Measurements from ENCODE around the gene PPFIA1.

Gene PPFIA1

GRCh38 chr11:70414341-70415100 lies 144.0 kb downstream of the PPFIA1 start:
- Histone ChIP-seq H3K9me3 (no peaks in the 10 kb centered on the region), H3K27ac (no peak overlapping the region), H3K36me3 (no peaks in the 10 kb centered on the region), H3K4me1 (ENCODE audit: control insufficient read depth in 1 of 2, insufficient read depth in 1 of 2, low read depth in 1 of 2, low read length in 1 of 2) (peaks cover 14 to 16% of the 10 kb centered on the region in 2 experiments), H3K27me3 (peaks cover 92% of the 10 kb centered on the region), H3K4me3 (ENCODE audit: low read depth in 1 of 2, low read length in 1 of 2) (no peak overlapping the region)
- TF ChIP-seq, protein P1, sequence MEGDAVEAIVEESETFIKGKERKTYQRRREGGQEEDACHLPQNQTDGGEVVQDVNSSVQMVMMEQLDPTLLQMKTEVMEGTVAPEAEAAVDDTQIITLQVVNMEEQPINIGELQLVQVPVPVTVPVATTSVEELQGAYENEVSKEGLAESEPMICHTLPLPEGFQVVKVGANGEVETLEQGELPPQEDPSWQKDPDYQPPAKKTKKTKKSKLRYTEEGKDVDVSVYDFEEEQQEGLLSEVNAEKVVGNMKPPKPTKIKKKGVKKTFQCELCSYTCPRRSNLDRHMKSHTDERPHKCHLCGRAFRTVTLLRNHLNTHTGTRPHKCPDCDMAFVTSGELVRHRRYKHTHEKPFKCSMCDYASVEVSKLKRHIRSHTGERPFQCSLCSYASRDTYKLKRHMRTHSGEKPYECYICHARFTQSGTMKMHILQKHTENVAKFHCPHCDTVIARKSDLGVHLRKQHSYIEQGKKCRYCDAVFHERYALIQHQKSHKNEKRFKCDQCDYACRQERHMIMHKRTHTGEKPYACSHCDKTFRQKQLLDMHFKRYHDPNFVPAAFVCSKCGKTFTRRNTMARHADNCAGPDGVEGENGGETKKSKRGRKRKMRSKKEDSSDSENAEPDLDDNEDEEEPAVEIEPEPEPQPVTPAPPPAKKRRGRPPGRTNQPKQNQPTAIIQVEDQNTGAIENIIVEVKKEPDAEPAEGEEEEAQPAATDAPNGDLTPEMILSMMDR (IDR thresholded peaks at IDR 0.05): no peak

- Histone ChIP-seq H3K9me3 (no peaks in the 10 kb centered on the region), H3K36me3 (no peaks in the 10 kb centered on the region), H3K4me3 (ENCODE audit: low read depth in 1 of 2, low read length in 1 of 2) (no peak overlapping the region), H3K27me3 (peaks cover 92% of the 10 kb centered on the region), H3K4me1 (ENCODE audit: control insufficient read depth in 1 of 2, insufficient read depth in 1 of 2, low read depth in 1 of 2, low read length in 1 of 2) (peaks cover 14 to 16% of the 10 kb centered on the region in 2 experiments), H3K27ac (no peak overlapping the region)
- TF ChIP-seq, protein P1 (IDR thresholded peaks at IDR 0.05): no peak
These were observed 144.7 kb downstream of the PPFIA1 start for GRCh38 chr11:70415191-70415590.

GRCh38 chr11:70415642-70416395 lies 145.3 kb downstream of the PPFIA1 start:
- peak overlapping the region in 1 of 2 experiments; percentile 8 for H3K4me3 ChIP-seq (ENCODE audit: low read depth in 1 of 2, low read length in 1 of 2)
- H3K36me3 ChIP-seq: no peaks in the 10 kb centered on the region
- no peaks in the 10 kb centered on the region for H3K9me3 ChIP-seq
- TF ChIP-seq, protein P1 (IDR thresholded peaks at IDR 0.05): no peak
- peaks cover 92% of the 10 kb centered on the region for H3K27me3 ChIP-seq
- no peak overlapping the region for H3K27ac ChIP-seq
- H3K4me1 ChIP-seq (ENCODE audit: control insufficient read depth in 1 of 2, insufficient read depth in 1 of 2, low read depth in 1 of 2, low read length in 1 of 2): peaks cover 14 to 16% of the 10 kb centered on the region in 2 experiments

- Histone ChIP-seq H3K36me3 (no peaks in the 10 kb centered on the region), H3K4me3 (ENCODE audit: low read depth in 1 of 2, low read length in 1 of 2) (no peak overlapping the region), H3K9me3 (no peaks in the 10 kb centered on the region), H3K4me1 (ENCODE audit: control insufficient read depth in 1 of 2, insufficient read depth in 1 of 2, low read depth in 1 of 2, low read length in 1 of 2) (peaks cover 14 to 16% of the 10 kb centered on the region in 2 experiments), H3K27me3 (peaks cover 92% of the 10 kb centered on the region), H3K27ac (no peak overlapping the region)
- TF ChIP-seq, protein P1 (IDR thresholded peaks at IDR 0.05): no peak
These were observed 146.4 kb downstream of the PPFIA1 start for GRCh38 chr11:70416881-70417280.

- peaks cover 92% of the 10 kb centered on the region for H3K27me3 ChIP-seq
- no peaks in the 10 kb centered on the region for H3K9me3 ChIP-seq
- H3K4me1 ChIP-seq (ENCODE audit: control insufficient read depth in 1 of 2, insufficient read depth in 1 of 2, low read depth in 1 of 2, low read length in 1 of 2): peaks cover 14 to 16% of the 10 kb centered on the region in 2 experiments
- H3K36me3 ChIP-seq: no peaks in the 10 kb centered on the region
- TF ChIP-seq, protein P1 (IDR thresholded peaks at IDR 0.05): no peak
- no peak overlapping the region for H3K4me3 ChIP-seq (ENCODE audit: low read depth in 1 of 2, low read length in 1 of 2)
- H3K27ac ChIP-seq: no peak overlapping the region
These were observed 147.6 kb downstream of the PPFIA1 start for GRCh38 chr11:70418130-70418529.
